Lower leg skin (tissue), 4 donors: Measurements from ENCODE around the gene CCDC9B. TPM values are rescaled to one million over a fixed set of nuclear protein-coding genes. Genes with fewer than 3 reads are reported as not detected.

Source experiments
- DNase-seq, 2 donors: peaks; one replicate each; pipeline ENCODE4 v3.0.0-alpha.2; 2019; ENCODE audit warnings: low spot score in 2 of 2
- H3K4me3 ChIP-seq: fragments of 200-600 bp; sonication (generic); 2 replicates; pipeline ENCODE4 v1.5.1; 2017; ENCODE audit warnings: mild to moderate bottlenecking, low read depth; ENCODE audit not compliant: poor library complexity, severe bottlenecking
- CTCF ChIP-seq, 3 donors: fragments of 450-650 bp; IDR thresholded peaks; one replicate each; pipeline ENCODE4 v1.5.1; 2016; ENCODE audit warnings: antibody characterized with exemption in 3 of 3, mild to moderate bottlenecking in 3 of 3, moderate library complexity in 2 of 3
- POLR2A ChIP-seq, 2 donors: fragments of 450-650 bp; IDR thresholded peaks; one replicate each; pipeline ENCODE4 v1.6.1; 2016 to 2017; ENCODE audit warnings: antibody characterized with exemption in 2 of 2, mild to moderate bottlenecking in 1 of 2, moderate library complexity in 1 of 2
- WGBS, 2 donors: methylation state at CpG; one replicate each; pipeline ENCODE4 v1.1.5; 2018; 5-methylcytosine and 5-hydroxymethylcytosine counted together
- intact Hi-C: fragments of 100-400 bp; cut with DNase I; formaldehyde crosslinking; loops from one replicate; pipeline ENCODE4 v1.15.0; 2023; ENCODE audit warnings: low total_unique reads
- total RNA-seq, 4 donors: library from RNA; depleted of rRNA; stranded (reverse); fragments of >200 nt; gene quantifications; one replicate each; pipeline ENCODE4 v1.1.0, GENCODE V29; 2016

The CCDC9B gene
- total RNA-seq, 4 donors from 2014 or later: 17.4 to 28.6 (median 24.7) TPM

GRCh38 chr15:40323239-40323952, 17.3 kb downstream of the CCDC9B start, which contains the start of gene INAFM2:
INAFM2 (plus strand) TSS chr15:40323692; CDS start chr15:40324056, 364 bp downstream.
- intact Hi-C loops: no loop called here
- peak within 1 kb of the TSS; percentile 37 for H3K4me3 ChIP-seq
- WGBS, 2 donors: 0 to 1% methylated on average over 25 to 77 of the region's 103 CpGs
- no peak for TF ChIP-seq CTCF (IDR thresholded peaks at IDR 0.05)
- TF ChIP-seq POLR2A (IDR thresholded peaks at IDR 0.05): no peak
- peak; percentile 70 to 94 for DNase-seq

- no peak overlapping the region for H3K4me3 ChIP-seq
- no peak for TF ChIP-seq CTCF (IDR thresholded peaks at IDR 0.05)
- WGBS, 2 donors: 42 to 46% methylated on average over 26 of the region's 26 CpGs
- DNase-seq: no peak
- intact Hi-C loops: no loop called here
Measured at GRCh38 chr15:40322531-40323238, 18.1 kb downstream of the CCDC9B start.

- intact Hi-C loops: no loop called here
- WGBS, 2 donors: 0 to 2% methylated on average over 2 of the region's 2 CpGs
- DNase-seq: no peak
- no peak overlapping the region for H3K4me3 ChIP-seq
- TF ChIP-seq CTCF (IDR thresholded peaks at IDR 0.05): peak in 1 of 3 donors; percentile 73
- TF ChIP-seq POLR2A (IDR thresholded peaks at IDR 0.05): no peak
Measured at GRCh38 chr15:40320931-40321371, 19.8 kb downstream of the CCDC9B start.

- 91 to 100% methylated on average over 1 of the region's 1 CpG for WGBS, 2 donors
- intact Hi-C loops: no loop called here
- no peak overlapping the region for H3K4me3 ChIP-seq
- TF ChIP-seq POLR2A (IDR thresholded peaks at IDR 0.05) (no peak), CTCF (IDR thresholded peaks at IDR 0.05) (no peak)
- DNase-seq: no peak
Measured at GRCh38 chr15:40320409-40320808, 20.3 kb downstream of the CCDC9B start.

- WGBS, 2 donors: 66 to 72% methylated on average over 4 of the region's 4 CpGs
- no peak for DNase-seq
- intact Hi-C loops: no loop called here
- TF ChIP-seq CTCF (IDR thresholded peaks at IDR 0.05) (no peak), POLR2A (IDR thresholded peaks at IDR 0.05) (no peak)
- H3K4me3 ChIP-seq: no peak overlapping the region
Measured at GRCh38 chr15:40317580-40317979, 23.2 kb downstream of the CCDC9B start.
